Measurements from ENCODE around the gene CACNA1D.

CACNA1D gene

GRCh38 chr3:53671192-53671960 is 177.0 kb downstream of the CACNA1D start:
- no peak for DNase-seq (ENCODE audit: low spot score)
- no peak overlapping the region for H3K23ac ChIP-seq (ENCODE audit: low read depth, low read length, poor library complexity)
- H2BK120ac ChIP-seq (ENCODE audit: low read depth, low read length) = no peak overlapping the region
- H3K4ac ChIP-seq (ENCODE audit: low read length) = no peak overlapping the region
- no peak overlapping the region for H2BK15ac ChIP-seq (ENCODE audit: low read length)
- H2BK5ac ChIP-seq (ENCODE audit: low read length) = no peak overlapping the region
- H3K9me3 ChIP-seq (replicated peaks in 1 of 2; ENCODE audit: control insufficient read depth in 2 of 2, insufficient read depth in 1 of 2, low read depth in 1 of 2, low read length in 2 of 2) = no peaks in the 10 kb centered on the region
- no peak overlapping the region for H3K18ac ChIP-seq (ENCODE audit: low read length)
- no CpG with 5 or more reads among the region's 5 CpGs for WGBS, 2 donors (ENCODE audit: extremely low coverage in 2 of 2, insufficient read length in 2 of 2, insufficient replicate concordance in 1 of 2)
- H3K4me3 ChIP-seq (ENCODE audit: low read length in 2 of 2) = no peak overlapping the region
- no peaks in the 10 kb centered on the region for H3K4me1 ChIP-seq (ENCODE audit: control insufficient read depth in 2 of 2, insufficient read depth in 1 of 2, low read depth in 1 of 2, low read length in 2 of 2)
- no peaks in the 10 kb centered on the region for H3K27me3 ChIP-seq (ENCODE audit: control insufficient read depth in 3 of 3, insufficient read depth in 3 of 3, low read depth in 1 of 3, low read length in 3 of 3)
- no peak overlapping the region for H4K91ac ChIP-seq (ENCODE audit: low read depth, low read length, poor library complexity)
- no peaks in the 10 kb centered on the region for H3K36me3 ChIP-seq (replicated peaks in 1 of 2; ENCODE audit: control insufficient read depth in 2 of 2, insufficient read depth in 2 of 2, low read length in 2 of 2)
- no peak overlapping the region for H3K4me2 ChIP-seq (ENCODE audit: insufficient read depth, low read length, poor library complexity, severe bottlenecking)
- H2BK12ac ChIP-seq (ENCODE audit: low read length) = no peak overlapping the region
- no peak overlapping the region for H3K27ac ChIP-seq (replicated peaks; ENCODE audit: low read length)
- H4K8ac ChIP-seq (ENCODE audit: low read depth, low read length) = no peak overlapping the region
- no peak overlapping the region for H2AFZ ChIP-seq (ENCODE audit: low read length)
- H2AK5ac ChIP-seq (ENCODE audit: low read depth, low read length) = no peak overlapping the region
- H3K9ac ChIP-seq (ENCODE audit: low read depth, low read length, poor library complexity) = no peak overlapping the region
- H3K14ac ChIP-seq (ENCODE audit: low read length) = no peak overlapping the region
- no peaks in the 10 kb centered on the region for H3K79me1 ChIP-seq (ENCODE audit: low read depth, low read length)

- Histone ChIP-seq H2BK12ac (ENCODE audit: low read length) (no peak overlapping the region), H3K4me2 (ENCODE audit: insufficient read depth, low read length, poor library complexity, severe bottlenecking) (no peak overlapping the region), H3K4me1 (ENCODE audit: control insufficient read depth in 2 of 2, insufficient read depth in 1 of 2, low read depth in 1 of 2, low read length in 2 of 2) (no peaks in the 10 kb centered on the region), H3K36me3 (replicated peaks in 1 of 2; ENCODE audit: control insufficient read depth in 2 of 2, insufficient read depth in 2 of 2, low read length in 2 of 2) (no peaks in the 10 kb centered on the region), H3K23ac (ENCODE audit: low read depth, low read length, poor library complexity) (no peak overlapping the region), H2AK5ac (ENCODE audit: low read depth, low read length) (no peak overlapping the region), H3K27me3 (ENCODE audit: control insufficient read depth in 3 of 3, insufficient read depth in 3 of 3, low read depth in 1 of 3, low read length in 3 of 3) (no peaks in the 10 kb centered on the region), H3K27ac (replicated peaks; ENCODE audit: low read length) (no peak overlapping the region), H3K4me3 (ENCODE audit: low read length in 2 of 2) (no peak overlapping the region), H3K14ac (ENCODE audit: low read length) (no peak overlapping the region), H3K18ac (ENCODE audit: low read length) (no peak overlapping the region), H2AFZ (ENCODE audit: low read length) (no peak overlapping the region), H2BK15ac (ENCODE audit: low read length) (no peak overlapping the region), H3K79me1 (ENCODE audit: low read depth, low read length) (no peaks in the 10 kb centered on the region), H3K9me3 (replicated peaks in 1 of 2; ENCODE audit: control insufficient read depth in 2 of 2, insufficient read depth in 1 of 2, low read depth in 1 of 2, low read length in 2 of 2) (no peaks in the 10 kb centered on the region), H4K91ac (ENCODE audit: low read depth, low read length, poor library complexity) (no peak overlapping the region), H4K8ac (ENCODE audit: low read depth, low read length) (no peak overlapping the region), H2BK5ac (ENCODE audit: low read length) (no peak overlapping the region), H3K4ac (ENCODE audit: low read length) (no peak overlapping the region), H2BK120ac (ENCODE audit: low read depth, low read length) (no peak overlapping the region), H3K9ac (ENCODE audit: low read depth, low read length, poor library complexity) (no peak overlapping the region)
- DNase-seq (ENCODE audit: low spot score) = no peak
- no CpG with 5 or more reads among the region's 1 CpG for WGBS, 2 donors (ENCODE audit: extremely low coverage in 2 of 2, insufficient read length in 2 of 2, insufficient replicate concordance in 1 of 2)
These were observed 177.5 kb downstream of the CACNA1D start for GRCh38 chr3:53671961-53672299.

- H3K18ac ChIP-seq (ENCODE audit: low read length) = no peak overlapping the region
- no peak overlapping the region for H3K27ac ChIP-seq (replicated peaks; ENCODE audit: low read length)
- no peak overlapping the region for H2BK120ac ChIP-seq (ENCODE audit: low read depth, low read length)
- no peaks in the 10 kb centered on the region for H3K36me3 ChIP-seq (replicated peaks in 1 of 2; ENCODE audit: control insufficient read depth in 2 of 2, insufficient read depth in 2 of 2, low read length in 2 of 2)
- H3K9me3 ChIP-seq (replicated peaks in 1 of 2; ENCODE audit: control insufficient read depth in 2 of 2, insufficient read depth in 1 of 2, low read depth in 1 of 2, low read length in 2 of 2) = no peaks in the 10 kb centered on the region
- no peak overlapping the region for H2BK15ac ChIP-seq (ENCODE audit: low read length)
- no CpG with 5 or more reads among the region's 5 CpGs for WGBS, 2 donors (ENCODE audit: extremely low coverage in 2 of 2, insufficient read length in 2 of 2, insufficient replicate concordance in 1 of 2)
- no peak overlapping the region for H2BK12ac ChIP-seq (ENCODE audit: low read length)
- H3K27me3 ChIP-seq (ENCODE audit: control insufficient read depth in 3 of 3, insufficient read depth in 3 of 3, low read depth in 1 of 3, low read length in 3 of 3) = no peaks in the 10 kb centered on the region
- H4K91ac ChIP-seq (ENCODE audit: low read depth, low read length, poor library complexity) = no peak overlapping the region
- H2AK5ac ChIP-seq (ENCODE audit: low read depth, low read length) = no peak overlapping the region
- H3K23ac ChIP-seq (ENCODE audit: low read depth, low read length, poor library complexity) = no peak overlapping the region
- H4K8ac ChIP-seq (ENCODE audit: low read depth, low read length) = no peak overlapping the region
- no peak overlapping the region for H2AFZ ChIP-seq (ENCODE audit: low read length)
- H3K4me3 ChIP-seq (ENCODE audit: low read length in 2 of 2) = no peak overlapping the region
- DNase-seq (ENCODE audit: low spot score) = no peak
- H3K4ac ChIP-seq (ENCODE audit: low read length) = no peak overlapping the region
- no peak overlapping the region for H3K4me2 ChIP-seq (ENCODE audit: insufficient read depth, low read length, poor library complexity, severe bottlenecking)
- H3K4me1 ChIP-seq (ENCODE audit: control insufficient read depth in 2 of 2, insufficient read depth in 1 of 2, low read depth in 1 of 2, low read length in 2 of 2) = no peaks in the 10 kb centered on the region
- no peak overlapping the region for H3K9ac ChIP-seq (ENCODE audit: low read depth, low read length, poor library complexity)
- H3K14ac ChIP-seq (ENCODE audit: low read length) = no peak overlapping the region
- no peak overlapping the region for H2BK5ac ChIP-seq (ENCODE audit: low read length)
- H3K79me1 ChIP-seq (ENCODE audit: low read depth, low read length) = no peaks in the 10 kb centered on the region
These were observed 178.6 kb downstream of the CACNA1D start for GRCh38 chr3:53672981-53673380.

GRCh38 chr3:53673722-53674350 is 179.4 kb downstream of the CACNA1D start:
- H3K4me3 ChIP-seq (ENCODE audit: low read length in 2 of 2) = no peak overlapping the region
- no peak overlapping the region for H2BK120ac ChIP-seq (ENCODE audit: low read depth, low read length)
- no peak overlapping the region for H3K14ac ChIP-seq (ENCODE audit: low read length)
- H3K23ac ChIP-seq (ENCODE audit: low read depth, low read length, poor library complexity) = no peak overlapping the region
- no peak overlapping the region for H4K8ac ChIP-seq (ENCODE audit: low read depth, low read length)
- no peak overlapping the region for H3K27ac ChIP-seq (replicated peaks; ENCODE audit: low read length)
- no peaks in the 10 kb centered on the region for H3K79me1 ChIP-seq (ENCODE audit: low read depth, low read length)
- no peak overlapping the region for H3K9ac ChIP-seq (ENCODE audit: low read depth, low read length, poor library complexity)
- H2AK5ac ChIP-seq (ENCODE audit: low read depth, low read length) = no peak overlapping the region
- H3K36me3 ChIP-seq (replicated peaks in 1 of 2; ENCODE audit: control insufficient read depth in 2 of 2, insufficient read depth in 2 of 2, low read length in 2 of 2) = no peaks in the 10 kb centered on the region
- no peak overlapping the region for H2BK15ac ChIP-seq (ENCODE audit: low read length)
- H3K27me3 ChIP-seq (ENCODE audit: control insufficient read depth in 3 of 3, insufficient read depth in 3 of 3, low read depth in 1 of 3, low read length in 3 of 3) = no peaks in the 10 kb centered on the region
- H3K9me3 ChIP-seq (replicated peaks in 1 of 2; ENCODE audit: control insufficient read depth in 2 of 2, insufficient read depth in 1 of 2, low read depth in 1 of 2, low read length in 2 of 2) = no peaks in the 10 kb centered on the region
- WGBS, 2 donors (ENCODE audit: extremely low coverage in 2 of 2, insufficient read length in 2 of 2, insufficient replicate concordance in 1 of 2) = no CpG with 5 or more reads among the region's 10 CpGs
- H3K18ac ChIP-seq (ENCODE audit: low read length) = no peak overlapping the region
- no peaks in the 10 kb centered on the region for H3K4me1 ChIP-seq (ENCODE audit: control insufficient read depth in 2 of 2, insufficient read depth in 1 of 2, low read depth in 1 of 2, low read length in 2 of 2)
- DNase-seq (ENCODE audit: low spot score) = no peak
- H3K4me2 ChIP-seq (ENCODE audit: insufficient read depth, low read length, poor library complexity, severe bottlenecking) = no peak overlapping the region
- no peak overlapping the region for H2AFZ ChIP-seq (ENCODE audit: low read length)
- no peak overlapping the region for H4K91ac ChIP-seq (ENCODE audit: low read depth, low read length, poor library complexity)
- H3K4ac ChIP-seq (ENCODE audit: low read length) = no peak overlapping the region
- H2BK12ac ChIP-seq (ENCODE audit: low read length) = no peak overlapping the region
- H2BK5ac ChIP-seq (ENCODE audit: low read length) = no peak overlapping the region

Measured in neuronal stem cell (in vitro differentiated cells).